PFSK-1 (cell line): ENCODE measurements around the gene KCNE2.

Experiments used
- FOXP2 ChIP-seq: optimal IDR thresholded peaks from 2 replicates; pipeline ENCODE3; 2011; ENCODE audit warnings: borderline replicate concordance, control low read depth, inconsistent platforms; ENCODE audit not compliant: insufficient read depth; ENCODE audit errors: extremely low read length, extremely low read depth
- POLR2AphosphoS5 ChIP-seq: IDR thresholded peaks from 2 replicates; pipeline ENCODE4 v1.6.1; 2012; ENCODE audit warnings: low read depth, mild to moderate bottlenecking, control low read depth, low read length, moderate library complexity
- SIN3A ChIP-seq: IDR thresholded peaks from 2 replicates; pipeline ENCODE4 v1.6.1; 2012; ENCODE audit warnings: mild to moderate bottlenecking, low read length, moderate library complexity, borderline replicate concordance; ENCODE audit not compliant: insufficient read depth
- TAF1 ChIP-seq: IDR thresholded peaks from 2 replicates; pipeline ENCODE4 v1.6.1; 2012; ENCODE audit warnings: low read length, control low read depth, borderline replicate concordance; ENCODE audit not compliant: insufficient read depth
- TF ChIP-seq, protein P1 (sequence below), 2 experiments: IDR thresholded peaks; 2 replicates each; pipeline versions ENCODE4 v1.6.1 to v1.8.0; 2011 to 2012; ENCODE audit warnings: low read depth in 2 of 2, low read length in 2 of 2, control low read depth in 1 of 2, inconsistent platforms in 1 of 2, mild to moderate bottlenecking in 1 of 2, moderate library complexity in 1 of 2; ENCODE audit not compliant: insufficient read depth in 1 of 2

KCNE2 gene

DNA sequence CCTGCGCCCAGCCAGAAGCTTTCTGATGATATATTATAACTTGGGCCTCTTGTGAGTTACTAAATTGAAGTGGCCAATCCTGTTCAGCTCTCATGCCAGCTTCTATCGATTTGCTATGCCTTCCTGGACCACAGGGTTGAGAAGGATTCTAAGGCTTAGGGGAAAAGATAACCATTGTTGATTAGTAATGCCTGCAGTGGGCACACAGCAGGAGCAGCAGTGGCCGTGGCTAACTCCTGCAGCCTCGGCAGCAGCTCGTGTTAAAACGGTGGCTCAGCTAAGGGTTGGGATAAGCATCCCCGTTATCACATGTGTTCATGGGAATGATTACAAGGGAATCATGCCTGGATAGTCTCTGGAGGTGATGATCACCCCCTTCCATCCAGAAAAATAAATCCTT lies 20.5 kb upstream of the KCNE2 start:
- TF ChIP-seq POLR2AphosphoS5 (no peak), FOXP2 (no peak), SIN3A (no peak), TAF1 (no peak)
- TF ChIP-seq, protein P1, sequence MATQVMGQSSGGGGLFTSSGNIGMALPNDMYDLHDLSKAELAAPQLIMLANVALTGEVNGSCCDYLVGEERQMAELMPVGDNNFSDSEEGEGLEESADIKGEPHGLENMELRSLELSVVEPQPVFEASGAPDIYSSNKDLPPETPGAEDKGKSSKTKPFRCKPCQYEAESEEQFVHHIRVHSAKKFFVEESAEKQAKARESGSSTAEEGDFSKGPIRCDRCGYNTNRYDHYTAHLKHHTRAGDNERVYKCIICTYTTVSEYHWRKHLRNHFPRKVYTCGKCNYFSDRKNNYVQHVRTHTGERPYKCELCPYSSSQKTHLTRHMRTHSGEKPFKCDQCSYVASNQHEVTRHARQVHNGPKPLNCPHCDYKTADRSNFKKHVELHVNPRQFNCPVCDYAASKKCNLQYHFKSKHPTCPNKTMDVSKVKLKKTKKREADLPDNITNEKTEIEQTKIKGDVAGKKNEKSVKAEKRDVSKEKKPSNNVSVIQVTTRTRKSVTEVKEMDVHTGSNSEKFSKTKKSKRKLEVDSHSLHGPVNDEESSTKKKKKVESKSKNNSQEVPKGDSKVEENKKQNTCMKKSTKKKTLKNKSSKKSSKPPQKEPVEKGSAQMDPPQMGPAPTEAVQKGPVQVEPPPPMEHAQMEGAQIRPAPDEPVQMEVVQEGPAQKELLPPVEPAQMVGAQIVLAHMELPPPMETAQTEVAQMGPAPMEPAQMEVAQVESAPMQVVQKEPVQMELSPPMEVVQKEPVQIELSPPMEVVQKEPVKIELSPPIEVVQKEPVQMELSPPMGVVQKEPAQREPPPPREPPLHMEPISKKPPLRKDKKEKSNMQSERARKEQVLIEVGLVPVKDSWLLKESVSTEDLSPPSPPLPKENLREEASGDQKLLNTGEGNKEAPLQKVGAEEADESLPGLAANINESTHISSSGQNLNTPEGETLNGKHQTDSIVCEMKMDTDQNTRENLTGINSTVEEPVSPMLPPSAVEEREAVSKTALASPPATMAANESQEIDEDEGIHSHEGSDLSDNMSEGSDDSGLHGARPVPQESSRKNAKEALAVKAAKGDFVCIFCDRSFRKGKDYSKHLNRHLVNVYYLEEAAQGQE (IDR thresholded peaks at IDR 0.05; ENCODE audit: insufficient read depth in 1 of 2, low read depth in 2 of 2, low read length in 2 of 2), result no peak

DNA sequence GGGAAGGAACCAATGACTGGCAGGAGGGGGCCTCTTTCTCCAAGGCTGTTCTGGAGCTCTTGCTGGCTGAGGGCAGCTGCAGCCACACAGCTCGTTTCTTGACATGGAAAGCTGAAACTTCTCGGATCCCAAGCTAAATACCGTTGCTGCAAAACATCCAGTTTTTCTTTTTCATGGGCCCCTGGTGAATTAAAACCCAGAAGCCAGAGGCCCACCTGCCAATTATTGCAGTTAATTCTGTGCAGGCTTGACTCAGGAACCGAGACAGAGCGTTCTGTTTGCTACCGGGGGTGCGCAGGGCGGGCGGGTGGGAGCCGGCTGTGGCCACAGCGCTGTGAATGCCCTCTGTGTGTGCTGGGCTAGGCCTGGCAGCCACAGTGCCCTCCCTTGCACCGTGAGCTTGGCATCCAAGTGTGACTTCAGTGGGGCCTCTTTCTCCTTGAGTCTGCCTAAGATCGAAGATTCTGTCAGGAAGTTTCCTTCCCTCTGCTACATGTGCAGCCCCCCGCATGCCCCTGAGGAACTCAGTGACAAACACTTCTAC lies 19.9 kb upstream of the KCNE2 start:
- TF ChIP-seq, protein P1 (IDR thresholded peaks at IDR 0.05; ENCODE audit: insufficient read depth in 1 of 2, low read depth in 2 of 2, low read length in 2 of 2), result no peak
- TF ChIP-seq SIN3A (no peak), TAF1 (no peak), FOXP2 (no peak), POLR2AphosphoS5 (no peak)

DNA sequence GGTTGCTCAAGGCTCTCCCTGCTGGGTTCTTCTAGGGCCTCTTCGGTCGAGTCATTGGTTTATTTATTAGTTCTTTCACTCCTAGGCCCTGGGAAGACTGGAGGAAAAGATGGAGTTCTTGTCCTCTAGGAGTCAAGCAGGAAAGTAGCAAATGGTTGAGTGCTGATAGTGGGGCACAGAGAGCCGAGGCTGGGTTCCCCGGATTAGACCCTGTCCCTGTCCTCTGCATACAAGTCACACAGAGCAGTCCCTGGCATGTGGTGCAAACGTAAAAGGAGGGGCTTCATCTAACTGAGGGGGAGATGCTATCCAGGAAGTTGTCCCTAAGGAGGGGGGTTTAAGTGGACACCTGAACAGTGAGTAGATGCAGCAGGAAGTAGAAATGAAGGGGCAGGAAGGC lies 19.2 kb upstream of the KCNE2 start:
- TF ChIP-seq FOXP2 (no peak), SIN3A (no peak), POLR2AphosphoS5 (no peak), TAF1 (no peak)
- TF ChIP-seq, protein P1 (IDR thresholded peaks at IDR 0.05; ENCODE audit: insufficient read depth in 1 of 2, low read depth in 2 of 2, low read length in 2 of 2), result no peak

DNA sequence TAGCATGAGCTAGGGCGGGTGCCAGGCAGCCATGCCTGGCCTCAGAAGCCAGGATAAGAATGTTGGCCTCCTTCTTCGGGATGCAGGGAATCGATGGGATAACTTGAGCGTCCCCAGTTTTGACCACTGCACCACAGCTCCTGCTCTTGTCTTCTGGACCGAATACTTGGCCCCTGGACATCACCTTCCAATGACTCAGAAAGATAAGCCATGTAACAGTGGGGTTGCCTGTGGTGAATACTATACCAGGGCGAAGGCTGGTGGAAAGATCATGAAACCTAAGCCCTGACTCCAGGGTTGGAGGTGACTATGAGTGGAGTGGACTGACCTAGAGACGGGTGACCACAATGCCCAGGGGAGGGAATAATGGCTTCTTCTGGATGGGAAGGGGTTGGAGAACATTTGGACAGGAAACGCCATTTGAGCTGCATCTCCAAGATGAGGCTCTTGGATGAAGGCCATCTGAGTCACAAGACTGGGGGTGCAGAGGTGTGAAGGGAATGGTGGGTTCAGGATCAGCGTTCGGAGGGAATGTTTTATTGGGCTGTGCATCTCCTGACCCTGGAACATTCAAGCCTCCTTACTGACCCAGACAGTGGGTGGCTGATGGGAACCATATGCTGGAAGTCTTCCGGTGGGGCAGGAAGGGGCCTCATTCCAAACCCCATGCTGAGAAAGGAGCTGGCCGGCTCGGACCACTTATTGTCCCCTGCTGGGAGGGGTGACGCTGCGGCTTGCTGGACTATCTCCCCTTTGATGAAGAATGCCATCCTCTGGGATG lies 18.5 kb upstream of the KCNE2 start:
- no peak for TF ChIP-seq FOXP2
- TF ChIP-seq, protein P1 (IDR thresholded peaks at IDR 0.05; ENCODE audit: insufficient read depth in 1 of 2, low read depth in 2 of 2, low read length in 2 of 2), result no peak
- TF ChIP-seq SIN3A, result no peak
- no peak for TF ChIP-seq TAF1
- TF ChIP-seq POLR2AphosphoS5, result no peak
